HepG2 (cell line): ENCODE measurements around the gene FOLR3. TPM values are rescaled to one million over a fixed set of nuclear protein-coding genes. Genes with fewer than 3 reads are reported as not detected.

ENCODE experiments used
- ARNT2 ChIP-seq: sonication (generic); formaldehyde crosslinking; IDR thresholded peaks from 2 replicates; pipeline ENCODE4 v1.8.0; 2022; ENCODE audit warnings: mild to moderate bottlenecking, low read depth, missing genetic modification reagents, moderate library complexity
- ATRX ChIP-seq: sonication (generic); formaldehyde crosslinking; IDR thresholded peaks from 2 replicates; pipeline ENCODE4 v1.4.0; 2020; ENCODE audit warnings: missing genetic modification reagents, borderline replicate concordance
- BCL3 ChIP-seq: sonication (generic); formaldehyde crosslinking; IDR thresholded peaks from 2 replicates; pipeline ENCODE4 v1.5.1; 2020; ENCODE audit warnings: mild to moderate bottlenecking, missing genetic modification reagents, moderate library complexity
- CBFB ChIP-seq: sonication (generic); formaldehyde crosslinking; IDR thresholded peaks from 2 replicates; pipeline ENCODE4 v1.4.0; 2020; ENCODE audit warnings: missing genetic modification reagents
- CCDC6 ChIP-seq: sonication (generic); formaldehyde crosslinking; IDR thresholded peaks from 2 replicates; pipeline ENCODE4 v1.8.1; 2022; ENCODE audit warnings: mild to moderate bottlenecking, missing genetic modification reagents, moderate library complexity
- CHD4 ChIP-seq: fragments of 200-600 bp; sonication (generic); IDR thresholded peaks from 2 replicates; pipeline ENCODE4 v1.7.0; 2017; ENCODE audit warnings: mild to moderate bottlenecking, low read length, borderline replicate concordance
- CREB3 ChIP-seq: sonication (generic); formaldehyde crosslinking; IDR thresholded peaks from 2 replicates; pipeline ENCODE4 v1.5.0; 2020; ENCODE audit warnings: missing genetic modification reagents
- DRAP1 ChIP-seq: IDR thresholded peaks from 2 replicates; pipeline ENCODE4 v1.6.1; 2016; ENCODE audit warnings: missing genetic modification reagents, missing compliant biosample characterization
- EED ChIP-seq: sonication (generic); formaldehyde crosslinking; IDR thresholded peaks from 2 replicates; pipeline ENCODE4 v1.5.0; 2020; ENCODE audit warnings: mild to moderate bottlenecking, missing genetic modification reagents
- GPN1 ChIP-seq: sonication (generic); formaldehyde crosslinking; IDR thresholded peaks from 2 replicates; pipeline ENCODE4 v1.5.1; 2020; ENCODE audit warnings: missing genetic modification reagents, borderline replicate concordance
- IRF9 ChIP-seq: sonication (generic); formaldehyde crosslinking; IDR thresholded peaks from 2 replicates; pipeline ENCODE4 v1.8.0; 2022; ENCODE audit warnings: missing genetic modification reagents, mild to moderate bottlenecking, borderline replicate concordance
- KDM5B ChIP-seq: sonication (generic); formaldehyde crosslinking; IDR thresholded peaks from 2 replicates; pipeline ENCODE4 v1.4.0; 2020; ENCODE audit warnings: missing genetic modification reagents, mild to moderate bottlenecking, borderline replicate concordance
- KLF16 ChIP-seq, 2 experiments: sonication (generic) in 1 of 2; formaldehyde crosslinking in 1 of 2; IDR thresholded peaks; 2 replicates each; pipeline versions ENCODE4 v1.6.1 to v1.8.0; 2016 to 2023; ENCODE audit warnings: missing genetic modification reagents in 2 of 2, missing compliant biosample characterization in 1 of 2
- MED1 ChIP-seq: sonication (generic); formaldehyde crosslinking; IDR thresholded peaks from 2 replicates; pipeline ENCODE4 v1.4.0; 2020; ENCODE audit warnings: missing genetic modification reagents
- MXD4 ChIP-seq: IDR thresholded peaks from 2 replicates; pipeline ENCODE4 v1.6.1; 2016; ENCODE audit warnings: mild to moderate bottlenecking, missing biosample characterization, missing genetic modification reagents
- NFKBIZ ChIP-seq: IDR thresholded peaks from 2 replicates; pipeline ENCODE4 v1.6.1; 2018; ENCODE audit warnings: missing genetic modification reagents, missing compliant biosample characterization
- NR1H2 ChIP-seq: sonication (generic); formaldehyde crosslinking; IDR thresholded peaks from 2 replicates; pipeline ENCODE4 v1.8.1; 2022; ENCODE audit warnings: low read depth, missing genetic modification reagents, borderline replicate concordance
- PITX1 ChIP-seq: sonication (generic); formaldehyde crosslinking; IDR thresholded peaks from 2 replicates; pipeline ENCODE4 v1.5.1; 2020; ENCODE audit warnings: mild to moderate bottlenecking, missing genetic modification reagents
- RARA ChIP-seq: IDR thresholded peaks from 2 replicates; pipeline ENCODE4 v1.6.1; 2016; ENCODE audit warnings: missing genetic modification reagents, missing compliant biosample characterization
- RARG ChIP-seq: sonication (generic); formaldehyde crosslinking; IDR thresholded peaks from 2 replicates; pipeline ENCODE4 v1.4.0; 2020; ENCODE audit warnings: low read depth, mild to moderate bottlenecking, missing genetic modification reagents
- SIN3B ChIP-seq: fragments of 150-350 bp; IDR thresholded peaks from 2 replicates; pipeline ENCODE4 v1.6.1; 2014; ENCODE audit warnings: low read length
- SPEN ChIP-seq: sonication (generic); formaldehyde crosslinking; IDR thresholded peaks from 2 replicates; pipeline ENCODE4 v1.5.1; 2020; ENCODE audit warnings: low read depth, mild to moderate bottlenecking, missing genetic modification reagents
- ZNF12 ChIP-seq: sonication (generic); formaldehyde crosslinking; IDR thresholded peaks from 2 replicates; pipeline ENCODE4 v1.5.0; 2020; ENCODE audit warnings: missing genetic modification reagents
- ZNF180 ChIP-seq: sonication (generic); formaldehyde crosslinking; IDR thresholded peaks from 2 replicates; pipeline ENCODE4 v1.4.0; 2020; ENCODE audit warnings: low read depth, missing genetic modification reagents, borderline replicate concordance
- ZNF383 ChIP-seq: sonication (generic); formaldehyde crosslinking; IDR thresholded peaks from 2 replicates; pipeline ENCODE4 v1.4.0; 2020; ENCODE audit warnings: missing genetic modification reagents, mild to moderate bottlenecking, borderline replicate concordance
- ZNF567 ChIP-seq: sonication (generic); formaldehyde crosslinking; IDR thresholded peaks from 2 replicates; pipeline ENCODE4 v1.8.1; 2023; ENCODE audit warnings: mild to moderate bottlenecking, missing genetic modification reagents, borderline replicate concordance
- ZNF749 ChIP-seq: sonication (generic); formaldehyde crosslinking; IDR thresholded peaks from 2 replicates; pipeline ENCODE4 v1.8.0; 2022; ENCODE audit warnings: mild to moderate bottlenecking, missing genetic modification reagents, moderate library complexity, borderline replicate concordance
- polyA plus RNA-seq, 8 experiments: library from polyadenylated mRNA; depleted of rRNA in 3 of 8; stranded (reverse) in 7 of 8; unstranded in 1 of 8; fragments of >200 nt; fragmentation: Illumina TruSeq in 4 of 8; extraction: Trizol in 4 of 8; gene quantifications; 2 replicates each; pipeline versions ENCODE4 v1.2.1 to v1.2.3, GENCODE V29; 2011 to 2016; ENCODE audit warnings: low read depth in 4 of 8, missing spikeins in 1 of 8, mixed read lengths in 1 of 8; ENCODE audit not compliant: insufficient read depth in 1 of 8
- total RNA-seq, 5 experiments: library from RNA; depleted of rRNA; stranded (reverse); fragments of >200 nt; fragmentation: Illumina TruSeq; extraction: Trizol; gene quantifications; 2 replicates each; pipeline ENCODE4 v1.2.3, GENCODE V29; 2016; ENCODE audit warnings: low read depth in 1 of 5

Gene FOLR3
- total and polyA plus RNA-seq, 2 of the 13 experiments (the other 11 are each of a cell fraction or from before 2014, with no cell fraction given) = not detected

- TF ChIP-seq CHD4 = no peak
- TF ChIP-seq SIN3B = no peak; the same call in 1 of the 2 replicates
- peak in 1 of 2 experiments; percentile 52; a peak in 1 of 4 replicates for TF ChIP-seq KLF16 (CRISPR knock-in tag; IDR thresholded peaks at IDR 0.05)
- peak; percentile 53; the same call in 1 of the 2 replicates for TF ChIP-seq EED
- TF ChIP-seq KDM5B (CRISPR knock-in tag) = peak; percentile 49; the same call in 1 of the 2 replicates
- no peak for TF ChIP-seq ZNF12 (CRISPR knock-in tag)
- no peak for TF ChIP-seq ZNF383
- 0 out of 2 replicates have a peak, but pooled peaks have one; percentile 38 for TF ChIP-seq ZNF567
- no peak for TF ChIP-seq CBFB (CRISPR knock-in tag)
- TF ChIP-seq BCL3 (CRISPR knock-in tag) = no peak
- TF ChIP-seq DRAP1 (CRISPR knock-in tag) = peak; percentile 77
- peak; percentile 89 for TF ChIP-seq SPEN (CRISPR knock-in tag)
- peak; percentile 79; the same call in 1 of the 2 replicates for TF ChIP-seq NFKBIZ (CRISPR knock-in tag)
- peak; percentile 70 for TF ChIP-seq IRF9 (CRISPR knock-in tag)
- TF ChIP-seq CREB3 (CRISPR knock-in tag) = peak; percentile 76; the same call in 1 of the 2 replicates
- no peak for TF ChIP-seq ATRX (CRISPR knock-in tag)
- 0 out of 2 replicates have a peak, but pooled peaks have one; percentile 22 for TF ChIP-seq PITX1 (CRISPR knock-in tag)
- TF ChIP-seq CCDC6 = peak; percentile 68; the same call in 1 of the 2 replicates
- 0 out of 2 replicates have a peak, but pooled peaks have one; percentile 82 for TF ChIP-seq ZNF749 (CRISPR knock-in tag)
- TF ChIP-seq MED1 = peak; percentile 66
- TF ChIP-seq RARA = 0 out of 2 replicates have a peak, but pooled peaks have one; percentile 18
- TF ChIP-seq ZNF180 = no peak
- no peak for TF ChIP-seq NR1H2 (CRISPR knock-in tag)
- TF ChIP-seq ARNT2 (CRISPR knock-in tag) = no peak
- no peak for TF ChIP-seq RARG (CRISPR knock-in tag)
- no peak for TF ChIP-seq MXD4 (CRISPR knock-in tag)
- TF ChIP-seq GPN1 (CRISPR knock-in tag) = no peak
Observed at GRCh38 chr11:72112143-72112977, 23.2 kb upstream of the FOLR3 start, which contains the start of gene ANAPC15 (continued).
